Hepatocyte (in vitro differentiated cells): Measurements from ENCODE around the gene ZDHHC14. TPM values are rescaled to one million over a fixed set of nuclear protein-coding genes. Genes with fewer than 3 reads are reported as not detected.

ENCODE experiments used
- DNase-seq: peaks from one replicate; pipeline ENCODE4 v3.0.0-alpha.2; 2016; ENCODE audit warnings: low spot score
- H2AFZ ChIP-seq: fragments of 200-600 bp; sonication (generic); 2 replicates; pipeline ENCODE4 v1.6.0; 2016; ENCODE audit warnings: antibody characterized with exemption, mild to moderate bottlenecking
- H3K27ac ChIP-seq: fragments of 200-600 bp; sonication (generic); 2 replicates; pipeline ENCODE4 v1.5.1; 2016; ENCODE audit warnings: mild to moderate bottlenecking
- H3K27me3 ChIP-seq: fragments of 200-600 bp; sonication (generic); 2 replicates; pipeline ENCODE4 v1.6.1; 2016
- H3K36me3 ChIP-seq: fragments of 200-600 bp; sonication (generic); replicated peaks from 2 replicates; pipeline ENCODE4 v1.5.1; 2016; ENCODE audit warnings: low read depth; ENCODE audit not compliant: insufficient read depth
- H3K4me1 ChIP-seq: fragments of 200-600 bp; sonication (generic); 2 replicates; pipeline ENCODE4 v1.5.1; 2016; ENCODE audit warnings: mild to moderate bottlenecking, moderate library complexity; ENCODE audit not compliant: insufficient read depth
- H3K4me2 ChIP-seq: fragments of 200-600 bp; sonication (generic); 2 replicates; pipeline ENCODE4 v1.6.0; 2016
- H3K4me3 ChIP-seq: fragments of 200-600 bp; sonication (generic); 2 replicates; pipeline ENCODE4 v1.5.1; 2016; ENCODE audit warnings: mild to moderate bottlenecking
- H3K79me2 ChIP-seq: fragments of 200-600 bp; sonication (generic); 2 replicates; pipeline ENCODE4 v1.6.0; 2017; ENCODE audit warnings: mild to moderate bottlenecking
- H3K9me2 ChIP-seq: fragments of 200-600 bp; sonication (generic); replicated peaks from 2 replicates; pipeline ENCODE4 v1.6.0; 2017; ENCODE audit warnings: mild to moderate bottlenecking; ENCODE audit not compliant: insufficient read depth
- H3K9me3 ChIP-seq: fragments of 200-600 bp; sonication (generic); 2 replicates; pipeline ENCODE4 v1.5.1; 2016; ENCODE audit warnings: low read depth, mild to moderate bottlenecking
- H4K20me1 ChIP-seq: fragments of 200-600 bp; sonication (generic); 2 replicates; pipeline ENCODE4 v1.6.0; 2016; ENCODE audit warnings: mild to moderate bottlenecking; ENCODE audit not compliant: insufficient read depth, poor library complexity, severe bottlenecking
- CTCF ChIP-seq: fragments of 200-600 bp; sonication (generic); IDR thresholded peaks from 2 replicates; pipeline ENCODE4 v1.5.1; 2016; ENCODE audit warnings: antibody characterized with exemption, mild to moderate bottlenecking; ENCODE audit not compliant: poor library complexity
- EZH2 ChIP-seq: fragments of 200-600 bp; sonication (generic); IDR thresholded peaks from 2 replicates; pipeline ENCODE4 v1.6.1; 2016; ENCODE audit warnings: antibody characterized with exemption, mild to moderate bottlenecking, borderline replicate concordance
- EZH2phosphoT487 ChIP-seq: fragments of 200-600 bp; sonication (generic); IDR thresholded peaks from one replicate; pipeline ENCODE4 v1.6.1; 2018; ENCODE audit warnings: antibody characterized with exemption, mild to moderate bottlenecking, low read depth, moderate library complexity; ENCODE audit not compliant: unreplicated experiment, severe bottlenecking
- WGBS: methylation state at CpG from one replicate; pipeline ENCODE4 v1.1.6; 2016; ENCODE audit warnings: low lambda C conversion rate; ENCODE audit errors: missing lambda C conversion rate; 5-methylcytosine and 5-hydroxymethylcytosine counted together
- polyA plus RNA-seq: library from polyadenylated mRNA; unstranded; fragments of >200 nt; fragmentation: Nextera tagmentation; extraction: Ambion mirVana; gene quantifications from 2 replicates; pipeline ENCODE4 v1.2.1, GENCODE V29; 2016
- total RNA-seq: library from RNA; depleted of rRNA; stranded (reverse); fragments of >200 nt; gene quantifications from 2 replicates; pipeline ENCODE4 v1.2.3, GENCODE V29; 2014

The ZDHHC14 gene
- total and polyA plus RNA-seq, 2 experiments from 2014 or later, result 11.8 to 25.2 TPM

GRCh38 chr6:157510323-157511188 lies 129.6 kb downstream of the ZDHHC14 start:
- Histone ChIP-seq H3K36me3 (no peaks in the 10 kb centered on the region), H3K4me3 (no peak overlapping the region), H3K27ac (no peak overlapping the region), H4K20me1 (no peaks in the 10 kb centered on the region), H3K4me2 (no peak overlapping the region), H3K4me1 (peaks cover 9% of the 10 kb centered on the region), H2AFZ (no peak overlapping the region), H3K9me3 (peaks cover 4% of the 10 kb centered on the region), H3K79me2 (peaks cover 4% of the 10 kb centered on the region), H3K27me3 (no peaks in the 10 kb centered on the region), H3K9me2 (no peaks in the 10 kb centered on the region)
- 93% methylated on average over 24 of the region's 24 CpGs for WGBS
- no peak for TF ChIP-seq EZH2
- TF ChIP-seq EZH2phosphoT487, result no peak
- no peak for TF ChIP-seq CTCF
- DNase-seq, result no peak

GRCh38 chr6:157511682-157512381 lies 130.8 kb downstream of the ZDHHC14 start:
- DNase-seq, result no peak
- H3K4me1 ChIP-seq, result peaks cover 9% of the 10 kb centered on the region
- no peak overlapping the region for H3K4me3 ChIP-seq
- no peaks in the 10 kb centered on the region for H4K20me1 ChIP-seq
- 98% methylated on average over 16 of the region's 16 CpGs for WGBS
- H3K4me2 ChIP-seq, result no peak overlapping the region
- H3K27me3 ChIP-seq, result no peaks in the 10 kb centered on the region
- H3K9me2 ChIP-seq, result no peaks in the 10 kb centered on the region
- no peak overlapping the region for H2AFZ ChIP-seq
- TF ChIP-seq EZH2phosphoT487 (no peak), EZH2 (no peak), CTCF (no peak)
- H3K27ac ChIP-seq, result peak overlapping the region; percentile 58
- H3K9me3 ChIP-seq, result no peaks in the 10 kb centered on the region
- H3K36me3 ChIP-seq, result no peaks in the 10 kb centered on the region
- peaks cover 6% of the 10 kb centered on the region for H3K79me2 ChIP-seq

GRCh38 chr6:157512382-157512682 lies 131.3 kb downstream of the ZDHHC14 start:
- H3K27me3 ChIP-seq, result no peaks in the 10 kb centered on the region
- H4K20me1 ChIP-seq, result no peaks in the 10 kb centered on the region
- H3K9me3 ChIP-seq, result no peaks in the 10 kb centered on the region
- TF ChIP-seq EZH2phosphoT487 (no peak), EZH2 (no peak), CTCF (no peak)
- DNase-seq, result no peak
- no peak overlapping the region for H2AFZ ChIP-seq
- no peak overlapping the region for H3K4me3 ChIP-seq
- no peaks in the 10 kb centered on the region for H3K36me3 ChIP-seq
- H3K79me2 ChIP-seq, result peaks cover 6% of the 10 kb centered on the region
- peak overlapping the region; percentile 58 for H3K27ac ChIP-seq
- no peaks in the 10 kb centered on the region for H3K9me2 ChIP-seq
- H3K4me2 ChIP-seq, result no peak overlapping the region
- H3K4me1 ChIP-seq, result peaks cover 9% of the 10 kb centered on the region
- WGBS, result 79% methylated on average over 5 of the region's 5 CpGs
